ENCODE results near the gene BEST4. TPM values are rescaled to one million over a fixed set of nuclear protein-coding genes. Genes with fewer than 3 reads are reported as not detected.
"Not testable (repeated sequence)": the region's sequence is repeated elsewhere in the genome, so short reads cannot be mapped to it uniquely, and the experiment has no call there.

Gene BEST4
- total and polyA plus RNA-seq, 2 donors (not counting 1 experiment from before 2014, with no cell fraction given) = 0.30 to 1.3 TPM

DNA sequence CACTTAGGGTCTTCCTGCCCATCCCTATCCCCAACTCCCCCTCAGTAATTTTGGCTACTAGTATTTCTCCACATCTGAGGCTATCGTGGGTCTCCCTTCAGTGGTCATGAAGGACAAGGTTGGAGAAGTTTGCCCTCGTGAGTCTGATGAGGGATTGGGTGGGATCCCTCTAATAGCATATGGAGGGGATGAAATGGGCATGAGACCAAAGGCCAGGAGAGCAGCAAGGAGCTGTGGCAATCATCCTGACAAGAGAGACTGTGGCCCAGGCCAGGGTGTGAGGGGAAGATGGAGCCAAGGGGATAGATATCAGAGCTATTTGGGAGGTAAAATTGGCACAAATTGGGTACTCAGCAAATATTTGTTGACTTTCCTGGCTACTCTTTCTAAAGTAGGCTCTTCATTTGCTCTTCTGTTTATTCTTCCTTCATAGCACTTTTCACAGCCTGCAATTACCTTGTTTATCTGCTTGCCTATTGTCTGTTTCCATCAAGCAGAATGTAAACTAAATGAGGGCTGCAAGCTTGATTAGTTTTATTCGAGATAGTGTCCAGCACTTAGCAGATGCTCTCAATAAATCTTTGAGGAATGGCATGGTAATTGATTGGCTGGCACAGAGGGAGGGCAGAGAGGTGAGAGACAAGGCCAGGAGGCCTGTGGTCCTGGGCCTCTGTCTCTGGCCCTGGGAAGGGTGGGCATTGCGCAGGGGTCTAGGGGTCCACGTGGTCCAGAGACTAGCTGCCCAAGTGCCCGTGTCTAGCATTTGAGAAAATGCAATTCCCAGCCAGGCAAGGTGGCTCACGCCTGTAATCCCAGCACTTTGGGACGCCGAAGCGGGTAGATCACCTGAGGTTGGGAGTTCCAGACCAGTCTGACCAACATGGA lies 10.8 kb upstream of the BEST4 start:
- Mint-ChIP-seq H3K9me3 (ENCODE audit: insufficient read depth) (no peaks in the 10 kb centered on the region), H3K4me1 (peaks cover 33% of the 10 kb centered on the region), H3K27me3 (no peaks in the 10 kb centered on the region), H3K27ac (peak overlapping the region; percentile 73), H3K4me3 (peak overlapping the region; percentile 37)
- no peaks in the 10 kb centered on the region for H3K27me3 ChIP-seq (replicated peaks in 1 of 4; ENCODE audit: control extremely low read depth in 1 of 4, control insufficient read depth in 3 of 4, insufficient read depth in 4 of 4, low read length in 3 of 4)
- H2AFZ ChIP-seq (ENCODE audit: insufficient read depth, low read depth, low read length, poor library complexity, severe bottlenecking) = peak overlapping the region; percentile 47
- no peak overlapping the region for H3K9ac ChIP-seq (ENCODE audit: low read length)
- peaks cover 5% of the 10 kb centered on the region for H3K79me2 ChIP-seq (ENCODE audit: control insufficient read depth, insufficient read depth, low read length)
- intact Hi-C loops (cut with micrococcal nuclease) = loop anchor here (2.0 kb wide), 2 partner anchors 24 to 38 kb away; partner anchors contain the start of gene RPS8
- H3K4me2 ChIP-seq (replicated peaks; ENCODE audit: low read depth, low read length, poor library complexity, severe bottlenecking) = no peak overlapping the region
- CTCF ChIA-PET = interaction anchor here (0.8 to 4.2 kb wide), 13 partner anchors 8 to 541 kb away, joined by 3 to 70 read pairs (median 4); partner anchors contain the start of genes BEST4, BTBD19, HECTD3 and UROD
- POLR2A ChIA-PET = interaction anchor here (0.6 to 2.6 kb wide), 2 partner anchors 21 to 121 kb away, joined by 7 to 61 read pairs; no protein-coding TSS in a partner anchor
- no peaks in the 10 kb centered on the region for H4K20me1 ChIP-seq (ENCODE audit: control insufficient read depth, insufficient read depth, low read length, poor library complexity, severe bottlenecking)
- peak overlapping the region in 1 of 2 donors; percentile 60 for H3K27ac ChIP-seq (ENCODE audit: low read length in 2 of 2)
- H3K4me1 ChIP-seq (ENCODE audit: control insufficient read depth in 2 of 2, insufficient read depth in 2 of 2, low read length in 2 of 2) = peaks cover 16 to 38% of the 10 kb centered on the region in 2 donors
- no peak for TF ChIP-seq EZH2 (IDR thresholded peaks at IDR 0.05; ENCODE audit: borderline replicate concordance, insufficient read depth, low read depth, low read length, poor library complexity, severe bottlenecking)
- TF ChIP-seq, protein P1, sequence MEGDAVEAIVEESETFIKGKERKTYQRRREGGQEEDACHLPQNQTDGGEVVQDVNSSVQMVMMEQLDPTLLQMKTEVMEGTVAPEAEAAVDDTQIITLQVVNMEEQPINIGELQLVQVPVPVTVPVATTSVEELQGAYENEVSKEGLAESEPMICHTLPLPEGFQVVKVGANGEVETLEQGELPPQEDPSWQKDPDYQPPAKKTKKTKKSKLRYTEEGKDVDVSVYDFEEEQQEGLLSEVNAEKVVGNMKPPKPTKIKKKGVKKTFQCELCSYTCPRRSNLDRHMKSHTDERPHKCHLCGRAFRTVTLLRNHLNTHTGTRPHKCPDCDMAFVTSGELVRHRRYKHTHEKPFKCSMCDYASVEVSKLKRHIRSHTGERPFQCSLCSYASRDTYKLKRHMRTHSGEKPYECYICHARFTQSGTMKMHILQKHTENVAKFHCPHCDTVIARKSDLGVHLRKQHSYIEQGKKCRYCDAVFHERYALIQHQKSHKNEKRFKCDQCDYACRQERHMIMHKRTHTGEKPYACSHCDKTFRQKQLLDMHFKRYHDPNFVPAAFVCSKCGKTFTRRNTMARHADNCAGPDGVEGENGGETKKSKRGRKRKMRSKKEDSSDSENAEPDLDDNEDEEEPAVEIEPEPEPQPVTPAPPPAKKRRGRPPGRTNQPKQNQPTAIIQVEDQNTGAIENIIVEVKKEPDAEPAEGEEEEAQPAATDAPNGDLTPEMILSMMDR (IDR thresholded peaks at IDR 0.05) = no peak
- H3K4me3 ChIP-seq (ENCODE audit: control extremely low read depth in 1 of 5, extremely low read depth in 1 of 5, insufficient read depth in 1 of 5, low read depth in 2 of 5, low read length in 4 of 5) = no peak overlapping the region
- WGBS (ENCODE audit: insufficient coverage) = 93% methylated on average over 9 of the region's 10 CpGs
- peaks cover 0 to 10% of the 10 kb centered on the region in 2 experiments for H3K36me3 ChIP-seq (replicated peaks in 1 of 2; ENCODE audit: control extremely low read depth in 1 of 2, control insufficient read depth in 1 of 2, extremely low read depth in 1 of 2, insufficient read depth in 2 of 2, low read length in 1 of 2)
- H3K9me3 ChIP-seq (ENCODE audit: control extremely low read depth in 1 of 3, control insufficient read depth in 2 of 3, insufficient read depth in 1 of 3, low read length in 2 of 3) = no peaks in the 10 kb centered on the region
- DNase-seq = no peak
- ATAC-seq (ENCODE audit: low read depth) = no peak

DNA sequence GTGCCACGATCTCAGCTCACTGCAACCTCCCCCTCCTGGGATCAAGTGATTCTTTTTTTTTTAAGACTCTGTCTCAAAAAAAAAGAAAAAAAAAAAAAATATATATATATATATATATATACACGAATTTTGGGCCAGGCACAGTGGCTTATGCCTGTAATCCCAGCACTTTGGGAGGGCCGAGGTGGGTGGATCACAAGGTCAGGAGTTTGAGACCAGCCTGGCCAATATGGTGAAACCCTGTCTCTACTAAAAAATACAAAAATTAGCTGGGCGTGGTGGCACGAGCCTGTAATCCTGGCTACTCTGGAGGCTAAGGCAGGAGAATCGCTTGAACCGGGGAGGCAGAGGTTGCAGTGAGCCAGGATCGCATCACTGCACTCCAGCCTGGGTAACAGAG lies 9.9 kb upstream of the BEST4 start:
- WGBS (ENCODE audit: insufficient coverage) = 100% methylated on average over 5 of the region's 8 CpGs
- not testable (repeated sequence) for H3K9me3 ChIP-seq (ENCODE audit: control extremely low read depth in 1 of 3, control insufficient read depth in 2 of 3, insufficient read depth in 1 of 3, low read length in 2 of 3); H3K4me3 Mint-ChIP-seq; H3K27ac ChIP-seq (ENCODE audit: low read length in 2 of 2); H3K27me3 Mint-ChIP-seq; H3K9ac ChIP-seq (ENCODE audit: low read length); ATAC-seq (ENCODE audit: low read depth); DNase-seq; H2AFZ ChIP-seq (ENCODE audit: insufficient read depth, low read depth, low read length, poor library complexity, severe bottlenecking); H3K36me3 ChIP-seq (replicated peaks in 1 of 2; ENCODE audit: control extremely low read depth in 1 of 2, control insufficient read depth in 1 of 2, extremely low read depth in 1 of 2, insufficient read depth in 2 of 2, low read length in 1 of 2); H3K27me3 ChIP-seq (replicated peaks in 1 of 4; ENCODE audit: control extremely low read depth in 1 of 4, control insufficient read depth in 3 of 4, insufficient read depth in 4 of 4, low read length in 3 of 4); H3K4me2 ChIP-seq (replicated peaks; ENCODE audit: low read depth, low read length, poor library complexity, severe bottlenecking); H3K79me2 ChIP-seq (ENCODE audit: control insufficient read depth, insufficient read depth, low read length); H3K9me3 Mint-ChIP-seq (ENCODE audit: insufficient read depth); H3K4me3 ChIP-seq (ENCODE audit: control extremely low read depth in 1 of 5, extremely low read depth in 1 of 5, insufficient read depth in 1 of 5, low read depth in 2 of 5, low read length in 4 of 5); H4K20me1 ChIP-seq (ENCODE audit: control insufficient read depth, insufficient read depth, low read length, poor library complexity, severe bottlenecking)
- intact Hi-C loops (cut with micrococcal nuclease) = loop anchor here (2.0 kb wide), 2 partner anchors 23 to 39 kb away; partner anchors contain the start of gene RPS8
- peaks cover 16 to 36% of the 10 kb centered on the region in 2 donors for H3K4me1 ChIP-seq (ENCODE audit: control insufficient read depth in 2 of 2, insufficient read depth in 2 of 2, low read length in 2 of 2)
- ChIA-PET POLR2A (interaction anchor here (1.1 kb wide), 1 partner anchor 17 kb away, joined by 3 read pairs; no protein-coding TSS in a partner anchor), CTCF (interaction anchor here (1.7 to 4.2 kb wide), 3 partner anchors 12 to 502 kb away, joined by 4 to 70 read pairs (median 44); partner anchors contain the start of gene BEST4)
- Mint-ChIP-seq H3K4me1 (peaks cover 27% of the 10 kb centered on the region), H3K27ac (peak overlapping the region; percentile 73)
